ENCODE measurements around the gene LBHD2. TPM values are rescaled to one million over a fixed set of nuclear protein-coding genes. Genes with fewer than 3 reads are reported as not detected.

LBHD2 gene
- polyA plus RNA-seq, 1 donor (not counting 4 experiments of a cell fraction or from before 2014, with no cell fraction given), result not detected

GRCh38 chr14:103121121-103121845, 37.3 kb downstream of the LBHD2 start:
- H3K27me3 ChIP-seq (ENCODE audit: control insufficient read depth, extremely low read depth, insufficient read depth, low read length), result peaks cover 48% of the 10 kb centered on the region
- FAIRE-seq, result no peak
- H4K20me1 ChIP-seq (ENCODE audit: control insufficient read depth, extremely low read depth, insufficient read depth, low read length), result no peaks in the 10 kb centered on the region
- no peaks in the 10 kb centered on the region for H3K79me2 ChIP-seq (ENCODE audit: control insufficient read depth, insufficient read depth, low read length)
- H2AFZ ChIP-seq (ENCODE audit: control insufficient read depth, low read length), result no peak overlapping the region
- no peaks in the 10 kb centered on the region for H3K9me1 ChIP-seq (ENCODE audit: control insufficient read depth, extremely low read depth, insufficient read depth, low read length)
- peaks cover 7% of the 10 kb centered on the region for H3K4me1 ChIP-seq (ENCODE audit: control insufficient read depth, extremely low read depth, insufficient read depth, low read length)
- H3K4me2 ChIP-seq (ENCODE audit: control insufficient read depth, extremely low read depth, insufficient read depth, low read depth, low read length), result no peak overlapping the region
- H3K4me3 ChIP-seq (ENCODE audit: control insufficient read depth in 2 of 3, extremely low read depth in 1 of 3, insufficient read depth in 2 of 3, low read depth in 1 of 3, low read length in 3 of 3), result no peak overlapping the region
- TF ChIP-seq CTCF (optimal IDR thresholded peaks at IDR 0.05 in 1 of 3, IDR thresholded peaks at IDR 0.05 in 1 of 3, conservative IDR thresholded peaks at IDR 0.05 in 1 of 3; ENCODE audit: extremely low read depth in 1 of 3, insufficient read depth in 2 of 3, low read length in 3 of 3) (no peak), EZH2 (IDR thresholded peaks at IDR 0.05; ENCODE audit: low read length) (no peak)
- dilution Hi-C loops (cut with MboI; ENCODE audit: extremely low pct_ligation_motif_present, low sequenced_read_pairs), result no loop called here
- no peak for DNase-seq (ENCODE audit: low read depth, low spot score)
- H3K36me3 ChIP-seq (ENCODE audit: control insufficient read depth in 2 of 2, extremely low read depth in 1 of 2, insufficient read depth in 2 of 2, low read length in 2 of 2), result no peaks in the 10 kb centered on the region
- no peaks in the 10 kb centered on the region for H3K9me3 ChIP-seq (ENCODE audit: control insufficient read depth, low read depth, low read length)
- no peak overlapping the region for H3K9ac ChIP-seq (ENCODE audit: control insufficient read depth, extremely low read depth, insufficient read depth, low read length)
- H3K27ac ChIP-seq (ENCODE audit: control insufficient read depth, insufficient read depth, low read length), result no peak overlapping the region

- Histone ChIP-seq H3K27ac (ENCODE audit: control insufficient read depth, insufficient read depth, low read length) (no peak overlapping the region), H3K36me3 (ENCODE audit: control insufficient read depth in 2 of 2, extremely low read depth in 1 of 2, insufficient read depth in 2 of 2, low read length in 2 of 2) (no peaks in the 10 kb centered on the region), H4K20me1 (ENCODE audit: control insufficient read depth, extremely low read depth, insufficient read depth, low read length) (no peaks in the 10 kb centered on the region), H3K4me3 (ENCODE audit: control insufficient read depth in 2 of 3, extremely low read depth in 1 of 3, insufficient read depth in 2 of 3, low read depth in 1 of 3, low read length in 3 of 3) (no peak overlapping the region), H3K79me2 (ENCODE audit: control insufficient read depth, insufficient read depth, low read length) (no peaks in the 10 kb centered on the region), H3K9me3 (ENCODE audit: control insufficient read depth, low read depth, low read length) (no peaks in the 10 kb centered on the region), H3K9ac (ENCODE audit: control insufficient read depth, extremely low read depth, insufficient read depth, low read length) (no peak overlapping the region), H3K27me3 (ENCODE audit: control insufficient read depth, extremely low read depth, insufficient read depth, low read length) (peaks cover 51% of the 10 kb centered on the region), H2AFZ (ENCODE audit: control insufficient read depth, low read length) (no peak overlapping the region), H3K4me1 (ENCODE audit: control insufficient read depth, extremely low read depth, insufficient read depth, low read length) (peaks cover 9% of the 10 kb centered on the region), H3K9me1 (ENCODE audit: control insufficient read depth, extremely low read depth, insufficient read depth, low read length) (no peaks in the 10 kb centered on the region), H3K4me2 (ENCODE audit: control insufficient read depth, extremely low read depth, insufficient read depth, low read depth, low read length) (no peak overlapping the region)
- FAIRE-seq (no peak), DNase-seq (ENCODE audit: low read depth, low spot score) (no peak)
- dilution Hi-C loops (cut with MboI; ENCODE audit: extremely low pct_ligation_motif_present, low sequenced_read_pairs), result no loop called here
- no peak for TF ChIP-seq EZH2 (IDR thresholded peaks at IDR 0.05; ENCODE audit: low read length)
- TF ChIP-seq CTCF (optimal IDR thresholded peaks at IDR 0.05 in 1 of 3, IDR thresholded peaks at IDR 0.05 in 1 of 3, conservative IDR thresholded peaks at IDR 0.05 in 1 of 3; ENCODE audit: extremely low read depth in 1 of 3, insufficient read depth in 2 of 3, low read length in 3 of 3), result no peak
These were observed 38.0 kb downstream of the LBHD2 start for GRCh38 chr14:103121846-103122584.

All from keratinocyte (primary cell).